IPS DF 6.9 (cell line): ENCODE measurements around the gene GPC5.
A peak's percentile ranks its signal among the peaks of the same experiment; 100 is the strongest.

Experiments used
- DNase-seq: peaks from one replicate; pipeline ENCODE4 v3.0.0-alpha.2; 2013; ENCODE audit warnings: low read depth, low spot score
- H3K27ac ChIP-seq: one replicate; pipeline ENCODE4 v1.5.1; 2013; ENCODE audit warnings: low read length, control low read depth
- H3K27me3 ChIP-seq: 2 replicates; pipeline ENCODE4 v1.6.1; 2013; ENCODE audit warnings: mild to moderate bottlenecking, low read length; ENCODE audit not compliant: control insufficient read depth, insufficient read depth
- H3K36me3 ChIP-seq: 2 replicates; pipeline ENCODE4 v1.6.1; 2013; ENCODE audit warnings: low read length; ENCODE audit not compliant: control insufficient read depth, insufficient read depth
- H3K4me1 ChIP-seq: 2 replicates; pipeline ENCODE4 v1.6.1; 2013; ENCODE audit warnings: low read length; ENCODE audit not compliant: control insufficient read depth, insufficient read depth
- H3K4me3 ChIP-seq: 2 replicates; pipeline ENCODE4 v1.5.1; 2013; ENCODE audit warnings: mild to moderate bottlenecking, low read length
- H3K9me3 ChIP-seq: 2 replicates; pipeline ENCODE4 v1.6.1; 2013; ENCODE audit warnings: low read length, inconsistent platforms; ENCODE audit not compliant: control insufficient read depth, insufficient read depth
- WGBS: extraction: QIAGEN DNeasy Blood & Tissue Kit; methylation state at CpG from one replicate; pipeline ENCODE4 v1.1.7; 2013; ENCODE audit warnings: mixed read lengths, missing lambda C conversion rate; ENCODE audit not compliant: insufficient read length, insufficient coverage; 5-methylcytosine and 5-hydroxymethylcytosine counted together

Gene GPC5

GRCh38 chr13:92716749-92717148 lies 1318.3 kb downstream of the GPC5 start:
- Histone ChIP-seq H3K27me3 (no peaks in the 10 kb centered on the region), H3K27ac (no peak overlapping the region), H3K4me3 (no peak overlapping the region), H3K9me3 (no peaks in the 10 kb centered on the region), H3K4me1 (no peaks in the 10 kb centered on the region), H3K36me3 (no peaks in the 10 kb centered on the region)
- WGBS, result no CpG with 5 or more reads among the region's 6 CpGs
- DNase-seq, result no peak

GRCh38 chr13:92717857-92718256 lies 1319.4 kb downstream of the GPC5 start:
- no peaks in the 10 kb centered on the region for H3K36me3 ChIP-seq
- no peaks in the 10 kb centered on the region for H3K27me3 ChIP-seq
- H3K4me3 ChIP-seq, result no peak overlapping the region
- H3K4me1 ChIP-seq, result no peaks in the 10 kb centered on the region
- H3K9me3 ChIP-seq, result no peaks in the 10 kb centered on the region
- no peak overlapping the region for H3K27ac ChIP-seq
- WGBS, result no CpG with 5 or more reads among the region's 2 CpGs
- no peak for DNase-seq

GRCh38 chr13:92719868-92720267 lies 1321.4 kb downstream of the GPC5 start:
- Histone ChIP-seq H3K4me3 (no peak overlapping the region), H3K9me3 (no peaks in the 10 kb centered on the region), H3K36me3 (no peaks in the 10 kb centered on the region), H3K27me3 (no peaks in the 10 kb centered on the region), H3K27ac (no peak overlapping the region), H3K4me1 (no peaks in the 10 kb centered on the region)
- DNase-seq, result peak; percentile 11

- no peaks in the 10 kb centered on the region for H3K36me3 ChIP-seq
- H3K9me3 ChIP-seq, result no peaks in the 10 kb centered on the region
- H3K27ac ChIP-seq, result no peak overlapping the region
- H3K27me3 ChIP-seq, result no peaks in the 10 kb centered on the region
- H3K4me1 ChIP-seq, result no peaks in the 10 kb centered on the region
- DNase-seq, result no peak
- H3K4me3 ChIP-seq, result no peak overlapping the region
These were observed 1323.2 kb downstream of the GPC5 start for GRCh38 chr13:92721620-92722019.

- no CpG with 5 or more reads among the region's 3 CpGs for WGBS
These were observed 1328.7 kb downstream of the GPC5 start for GRCh38 chr13:92727118-92727517.

GRCh38 chr13:92734068-92734467 lies 1335.6 kb downstream of the GPC5 start:
- Histone ChIP-seq H3K9me3 (no peaks in the 10 kb centered on the region), H3K27me3 (no peaks in the 10 kb centered on the region), H3K4me1 (no peaks in the 10 kb centered on the region), H3K36me3 (no peaks in the 10 kb centered on the region), H3K27ac (no peak overlapping the region), H3K4me3 (no peak overlapping the region)
- no CpG with 5 or more reads among the region's 1 CpG for WGBS
- DNase-seq, result no peak

More at GRCh38 chr13:92727118-92727517, 1328.7 kb downstream of the GPC5 start:
- H3K27me3 ChIP-seq, result no peaks in the 10 kb centered on the region
- H3K36me3 ChIP-seq, result no peaks in the 10 kb centered on the region
- no peaks in the 10 kb centered on the region for H3K4me1 ChIP-seq
- DNase-seq, result no peak
- H3K4me3 ChIP-seq, result no peak overlapping the region
- H3K27ac ChIP-seq, result no peak overlapping the region
- H3K9me3 ChIP-seq, result no peaks in the 10 kb centered on the region

- DNase-seq, result no peak
- H3K27ac ChIP-seq, result no peak overlapping the region
- no peaks in the 10 kb centered on the region for H3K9me3 ChIP-seq
- H3K4me1 ChIP-seq, result no peaks in the 10 kb centered on the region
- H3K4me3 ChIP-seq, result no peak overlapping the region
- H3K27me3 ChIP-seq, result no peaks in the 10 kb centered on the region
- 100% methylated on average over 1 of the region's 1 CpG for WGBS
- H3K36me3 ChIP-seq, result no peaks in the 10 kb centered on the region
These were observed 1336.1 kb downstream of the GPC5 start for GRCh38 chr13:92734545-92734944.

GRCh38 chr13:92735909-92736308 lies 1337.5 kb downstream of the GPC5 start:
- Histone ChIP-seq H3K4me1 (no peaks in the 10 kb centered on the region), H3K36me3 (no peaks in the 10 kb centered on the region), H3K4me3 (no peak overlapping the region), H3K27ac (no peak overlapping the region), H3K9me3 (no peaks in the 10 kb centered on the region), H3K27me3 (no peaks in the 10 kb centered on the region)
- WGBS, result 100% methylated on average over 1 of the region's 1 CpG
- no peak for DNase-seq

GRCh38 chr13:92739306-92739818 lies 1340.9 kb downstream of the GPC5 start:
- Histone ChIP-seq H3K4me3 (no peak overlapping the region), H3K36me3 (no peaks in the 10 kb centered on the region), H3K27ac (no peak overlapping the region), H3K27me3 (no peaks in the 10 kb centered on the region), H3K9me3 (no peaks in the 10 kb centered on the region), H3K4me1 (no peaks in the 10 kb centered on the region)
- 100% methylated on average over 1 of the region's 2 CpGs for WGBS
- no peak for DNase-seq

GRCh38 chr13:92743992-92744391 lies 1345.6 kb downstream of the GPC5 start:
- Histone ChIP-seq H3K4me1 (no peaks in the 10 kb centered on the region), H3K36me3 (no peaks in the 10 kb centered on the region), H3K4me3 (no peak overlapping the region), H3K9me3 (no peaks in the 10 kb centered on the region), H3K27me3 (no peaks in the 10 kb centered on the region), H3K27ac (no peak overlapping the region)
- DNase-seq, result no peak
- WGBS, result no CpG with 5 or more reads among the region's 1 CpG

- Histone ChIP-seq H3K9me3 (no peaks in the 10 kb centered on the region), H3K4me3 (no peak overlapping the region), H3K27ac (no peak overlapping the region), H3K4me1 (no peaks in the 10 kb centered on the region), H3K36me3 (no peaks in the 10 kb centered on the region), H3K27me3 (no peaks in the 10 kb centered on the region)
- DNase-seq, result no peak
These were observed 1346.8 kb downstream of the GPC5 start for GRCh38 chr13:92745258-92745657.
